Measurements from ENCODE around the gene IGSF8. TPM values are rescaled to one million over a fixed set of nuclear protein-coding genes. Genes with fewer than 3 reads are reported as not detected.

Gene IGSF8
- total RNA-seq, 1 experiment from 2014 or later, result 35.6 TPM

DNA sequence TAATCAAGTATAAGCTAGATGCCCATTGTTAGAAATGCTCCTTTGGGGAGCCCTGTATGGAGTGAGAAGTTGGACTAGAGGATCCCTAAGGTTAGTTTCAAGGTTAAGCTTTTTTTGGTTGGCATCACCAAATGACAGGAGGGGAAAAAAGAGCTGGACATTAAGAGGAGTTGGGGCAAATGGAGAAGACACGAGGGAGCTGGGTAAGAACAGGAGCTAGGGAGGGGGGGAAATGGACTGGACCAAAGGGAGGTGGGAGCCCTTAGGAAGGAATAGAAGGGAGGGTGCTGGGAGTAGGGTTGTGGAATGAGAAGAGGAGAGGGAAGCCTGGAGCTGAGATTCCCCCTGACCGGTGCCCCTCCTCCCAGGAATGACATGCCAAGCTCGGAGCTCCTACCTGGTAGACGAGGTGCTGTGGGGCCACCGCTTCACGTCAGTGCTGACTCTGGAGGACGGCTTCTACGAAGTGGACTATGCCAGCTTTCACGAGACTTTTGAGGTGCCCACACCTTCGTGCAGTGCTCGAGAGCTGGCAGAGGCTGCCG lies 11.2 kb downstream of the IGSF8 start:
- Histone ChIP-seq H3K4me3 (replicated peaks in 1 of 2; ENCODE audit: low read depth in 1 of 2, low read length in 2 of 2) (no peak overlapping the region), H3K9me3 (ENCODE audit: control insufficient read depth in 1 of 2, insufficient read depth in 1 of 2, low read depth in 1 of 2, low read length in 2 of 2) (no peaks in the 10 kb centered on the region), H4K20me1 (ENCODE audit: insufficient read depth) (no peaks in the 10 kb centered on the region), H3K36me3 (ENCODE audit: control insufficient read depth in 1 of 2, insufficient read depth in 2 of 2, low read length in 2 of 2) (no peaks in the 10 kb centered on the region; a peak in 2 of 4 replicates), H3K79me2 (ENCODE audit: insufficient read depth, low read length) (no peaks in the 10 kb centered on the region), H3K9ac (ENCODE audit: low read length) (no peak overlapping the region), H3K27me3 (ENCODE audit: insufficient read depth, low read length) (0 out of 2 replicates have a peak, but pooled peaks cover 4% of the 10 kb centered on the region), H3K4me1 (ENCODE audit: control insufficient read depth in 1 of 2, insufficient read depth in 2 of 2, low read length in 2 of 2) (no peaks in the 10 kb centered on the region; a peak in 1 of 4 replicates), H2AFZ (ENCODE audit: low read depth, low read length, poor library complexity, severe bottlenecking) (no peak overlapping the region), H3K9me2 (ENCODE audit: insufficient read depth) (no peaks in the 10 kb centered on the region), H3K27ac (ENCODE audit: low read depth, low read length) (no peak overlapping the region), H3K4me2 (ENCODE audit: low read length) (no peak overlapping the region)
- intact Hi-C loops (cut with micrococcal nuclease), result no loop called here
- no peak for DNase-seq (ENCODE audit: low read depth, low spot score)
- TF ChIP-seq POLR2A (IDR thresholded peaks at IDR 0.05; ENCODE audit: borderline replicate concordance, extremely low read depth, insufficient read depth, insufficient read length), result no peak
- TF ChIP-seq EGR1 (IDR thresholded peaks at IDR 0.05; ENCODE audit: low read depth), result no peak
- ATAC-seq, result no peak
- no TSS peak for BruUV-seq (replicated peaks)
- RAD21 ChIA-PET (ENCODE audit: low non-redundant PET in 1 of 2, low total read pairs in 2 of 2, uncharacterized antibody in 2 of 2, unreplicated experiment in 2 of 2), result no interaction called here
- POLR2A ChIA-PET, result no interaction called here
- CTCF ChIA-PET, result interaction anchor here (0.7 to 3.8 kb wide), 7 partner anchors 8 to 290 kb away, joined by 3 to 30 read pairs (median 7); partner anchors contain the start of genes IGSF8 and NHLH1

GRCh38 chr1:160086456-160086892 lies 11.9 kb downstream of the IGSF8 start:
- Histone ChIP-seq H3K27ac (ENCODE audit: low read depth, low read length) (no peak overlapping the region), H3K79me2 (ENCODE audit: insufficient read depth, low read length) (no peaks in the 10 kb centered on the region), H3K27me3 (ENCODE audit: insufficient read depth, low read length) (0 out of 2 replicates have a peak, but pooled peaks cover 4% of the 10 kb centered on the region), H3K9me3 (ENCODE audit: control insufficient read depth in 1 of 2, insufficient read depth in 1 of 2, low read depth in 1 of 2, low read length in 2 of 2) (no peaks in the 10 kb centered on the region), H3K4me1 (ENCODE audit: control insufficient read depth in 1 of 2, insufficient read depth in 2 of 2, low read length in 2 of 2) (no peaks in the 10 kb centered on the region; a peak in 1 of 4 replicates), H3K9ac (ENCODE audit: low read length) (no peak overlapping the region), H3K4me3 (replicated peaks in 1 of 2; ENCODE audit: low read depth in 1 of 2, low read length in 2 of 2) (no peak overlapping the region), H4K20me1 (ENCODE audit: insufficient read depth) (no peaks in the 10 kb centered on the region), H3K9me2 (ENCODE audit: insufficient read depth) (no peaks in the 10 kb centered on the region), H3K4me2 (ENCODE audit: low read length) (no peak overlapping the region), H2AFZ (ENCODE audit: low read depth, low read length, poor library complexity, severe bottlenecking) (no peak overlapping the region), H3K36me3 (ENCODE audit: control insufficient read depth in 1 of 2, insufficient read depth in 2 of 2, low read length in 2 of 2) (no peaks in the 10 kb centered on the region; a peak in 1 of 4 replicates)
- DNase-seq (ENCODE audit: low read depth, low spot score) (no peak), ATAC-seq (no peak)
- POLR2A ChIA-PET, result no interaction called here
- CTCF ChIA-PET, result interaction anchor here (0.7 to 3.8 kb wide), 12 partner anchors 8 to 291 kb away, joined by 3 to 30 read pairs (median 6); partner anchors contain the start of genes DCAF8 and IGSF8
- no peak for TF ChIP-seq ELF1 (IDR thresholded peaks at IDR 0.05; ENCODE audit: borderline replicate concordance, low read depth)
- no peak for TF ChIP-seq SRF (IDR thresholded peaks at IDR 0.05; ENCODE audit: low read depth)
- TF ChIP-seq EGR1 (IDR thresholded peaks at IDR 0.05; ENCODE audit: low read depth), result no peak
- TF ChIP-seq YY1 (IDR thresholded peaks at IDR 0.05; ENCODE audit: extremely low read depth, insufficient replicate concordance, low read depth, low read length), result no peak
- TF ChIP-seq SP1 (IDR thresholded peaks at IDR 0.05; ENCODE audit: low read depth), result no peak
- TF ChIP-seq ZFX (IDR thresholded peaks at IDR 0.05), result no peak
- TF ChIP-seq JUND (IDR thresholded peaks at IDR 0.05), result no peak
- BruUV-seq (replicated peaks), result no TSS peak
- intact Hi-C loops (cut with micrococcal nuclease), result no loop called here
- RAD21 ChIA-PET (ENCODE audit: low non-redundant PET in 1 of 2, low total read pairs in 2 of 2, uncharacterized antibody in 2 of 2, unreplicated experiment in 2 of 2), result interaction anchor here in 1 of 2 experiments (1.1 kb wide), 1 partner anchor 166 kb away, joined by 3 read pairs; no protein-coding TSS in a partner anchor
